Astrocyte of the cerebellum (primary cell): ENCODE results near the gene COL4A2.

Experiments used
- DNase-seq: peaks from one replicate; pipeline ENCODE4 v3.0.0-alpha.2; 2011; ENCODE audit warnings: low read depth
- H3K4me3 ChIP-seq: 2 replicates; pipeline ENCODE4 v1.5.1; 2011; ENCODE audit warnings: mild to moderate bottlenecking, low read depth, low read length, moderate library complexity
- CTCF ChIP-seq: IDR thresholded peaks from 2 replicates; pipeline ENCODE4 v1.5.1; 2012; ENCODE audit warnings: low read length, low read depth, moderate library complexity, mild to moderate bottlenecking; ENCODE audit errors: missing control alignments
- in situ Hi-C: cut with HindIII; loops from 2 replicates; pipeline ENCODE4 v1.10.0; 2017; ENCODE audit warnings: low sequenced_read_pairs

The COL4A2 gene

GRCh38 chr13:110266431-110266809 lies 40.7 kb upstream of the COL4A2 start:
- in situ Hi-C loops = no loop called here
- H3K4me3 ChIP-seq = peak overlapping the region; percentile 23
- DNase-seq = no peak
- TF ChIP-seq CTCF = no peak

- no peak for DNase-seq
- in situ Hi-C loops = no loop called here
- no peak overlapping the region for H3K4me3 ChIP-seq
- no peak for TF ChIP-seq CTCF
These were observed 40.1 kb upstream of the COL4A2 start for GRCh38 chr13:110266983-110267382.

GRCh38 chr13:110268061-110268460 lies 39.0 kb upstream of the COL4A2 start:
- in situ Hi-C loops = no loop called here
- H3K4me3 ChIP-seq = no peak overlapping the region
- TF ChIP-seq CTCF = no peak

GRCh38 chr13:110268576-110269185 lies 38.4 kb upstream of the COL4A2 start:
- no peak for DNase-seq
- H3K4me3 ChIP-seq = no peak overlapping the region
- no peak for TF ChIP-seq CTCF
- in situ Hi-C loops = no loop called here

More at GRCh38 chr13:110268061-110268460, 39.0 kb upstream of the COL4A2 start:
- DNase-seq = no peak

- no peak overlapping the region for H3K4me3 ChIP-seq
- no peak for TF ChIP-seq CTCF
- no peak for DNase-seq
- in situ Hi-C loops = no loop called here
These were observed 37.4 kb upstream of the COL4A2 start for GRCh38 chr13:110269509-110270185.

- H3K4me3 ChIP-seq = no peak overlapping the region
- in situ Hi-C loops = no loop called here
- DNase-seq = no peak
- no peak for TF ChIP-seq CTCF
These were observed 36.6 kb upstream of the COL4A2 start for GRCh38 chr13:110270507-110270906.
